Right cardiac atrium (tissue), 5 donors: ENCODE data around the gene TCP11. TPM values are rescaled to one million over a fixed set of nuclear protein-coding genes. Genes with fewer than 3 reads are reported as not detected.

Experiments
- ATAC-seq, 2 donors: fragments of 200-7000 bp; cut with Tn5 transposase; one replicate each; pipeline versions ENCODE4 v1.8.0 to v1.9.1; 2020; ENCODE audit warnings: moderate library complexity in 2 of 2, mild to moderate bottlenecking in 1 of 2
- DNase-seq, 3 donors: peaks; one replicate each; pipeline ENCODE4 v3.0.0-alpha.2; 2020
- H3K27ac ChIP-seq: one replicate; pipeline ENCODE4 v1.5.1; 2013; ENCODE audit warnings: mild to moderate bottlenecking, low read length, control low read depth, moderate library complexity
- H3K27me3 ChIP-seq: one replicate; pipeline ENCODE4 v1.6.1; 2013; ENCODE audit not compliant: control insufficient read depth, insufficient read depth
- H3K4me1 ChIP-seq: one replicate; pipeline ENCODE4 v1.6.1; 2013; ENCODE audit warnings: low read length; ENCODE audit not compliant: control insufficient read depth, insufficient read depth
- H3K4me3 ChIP-seq: one replicate; pipeline ENCODE4 v1.5.1; 2013; ENCODE audit warnings: low read length, control low read depth
- H3K9me3 ChIP-seq: one replicate; pipeline ENCODE4 v1.6.1; 2013; ENCODE audit warnings: low read length; ENCODE audit not compliant: control insufficient read depth
- WGBS: extraction: QIAGEN DNeasy Blood & Tissue Kit; methylation state at CpG from one replicate; pipeline ENCODE4 v1.1.7; 2013; 5-methylcytosine and 5-hydroxymethylcytosine counted together
- intact Hi-C, 4 donors: fragments of 100-400 bp; cut with DNase I; formaldehyde crosslinking; loops; one replicate each; pipeline versions ENCODE4 v1.11.0 to v1.14.0; 2022 to 2023
- polyA plus RNA-seq: library from polyadenylated mRNA; stranded (reverse); fragments of 200-250 nt; gene quantifications from one replicate; pipeline ENCODE4 v1.2.3, GENCODE V29; 2013
- total RNA-seq, 4 donors: library from RNA; stranded (reverse); fragmentation: NEBNext Ultra II Directional; extraction: Animal tissue kit (Norgen Biotek cat#: 25700); gene quantifications; one replicate each; pipeline ENCODE4 v1.2.1, GENCODE V29; 2021
- donor health status: healthy with polysubstance abuse.
- donor health status: DM: no; HTN: yes; CAD: no.
- donor health status: DM: no; HTN: no; CAD: no.
- donor health status: DM: no; HTN: yes; CAD: no; lungs with severe emphysema.
- donor health status: DM: yes; HTN: yes; CAD: no.

TCP11 gene
- total and polyA plus RNA-seq, 5 donors = 0.07 TPM; not detected in 4

DNA sequence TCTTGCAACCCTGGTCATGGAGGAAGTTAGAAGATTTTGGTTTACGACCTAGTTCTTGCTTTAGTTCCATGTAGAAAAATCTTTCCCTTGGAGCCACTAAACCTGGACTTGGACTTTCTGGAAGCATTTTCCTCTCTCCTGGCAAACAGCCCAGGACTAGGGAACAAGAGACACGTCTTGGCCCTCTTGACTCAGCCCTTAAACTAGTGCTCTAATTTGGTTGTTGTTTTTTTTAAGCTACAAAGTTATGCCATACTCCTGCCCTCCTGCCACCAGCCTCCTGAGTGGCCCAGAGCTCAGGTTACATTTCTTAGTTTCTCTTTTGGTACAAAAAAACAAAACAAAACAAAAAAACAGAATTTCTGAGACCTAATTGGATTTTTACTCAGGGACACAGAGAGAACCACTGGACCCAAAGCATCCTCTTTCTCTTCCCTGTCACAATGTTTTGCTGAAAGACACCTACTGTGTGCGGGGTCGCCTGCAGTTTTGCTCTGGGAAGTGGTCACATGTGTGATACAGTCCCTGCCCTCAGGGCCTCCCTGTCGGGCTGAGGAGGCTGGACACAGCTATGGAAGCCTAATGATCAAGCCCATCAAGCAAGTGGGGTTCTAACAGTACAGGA is 40.3 kb upstream of the TCP11 start:
- intact Hi-C loops = no loop called here
- WGBS = 54% methylated on average over 5 of the region's 5 CpGs

DNA sequence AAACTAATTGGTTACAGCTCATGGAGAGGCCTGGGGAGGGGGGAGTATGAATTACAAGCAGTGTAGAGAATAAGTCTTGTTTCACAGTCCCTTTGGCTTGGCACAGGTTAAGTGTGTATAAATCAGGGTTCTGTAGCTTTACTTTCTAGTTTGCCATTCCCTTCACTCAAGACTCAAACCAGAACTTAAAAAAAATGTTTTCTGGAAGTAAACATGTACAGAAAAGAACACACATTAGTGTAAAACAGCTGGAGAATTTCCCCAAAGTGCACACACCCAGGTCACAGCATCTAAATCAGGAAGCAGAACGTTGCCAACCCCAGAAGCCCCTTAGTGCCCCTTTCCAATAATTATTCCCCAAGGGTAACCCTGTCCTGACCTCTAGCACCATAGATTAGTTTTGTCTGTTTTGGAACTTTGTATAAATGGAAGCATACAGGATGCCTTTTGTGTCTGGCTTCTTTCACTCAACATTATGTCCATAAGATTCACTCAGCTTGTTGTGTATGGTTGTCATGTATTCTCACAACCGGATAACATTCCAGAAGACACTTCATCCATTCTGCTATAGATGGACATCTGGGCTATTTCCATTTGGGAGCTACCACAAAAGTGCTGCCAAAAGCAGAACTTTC is 38.9 kb upstream of the TCP11 start:
- ATAC-seq (no peak), DNase-seq (no peak)
- intact Hi-C loops = no loop called here
- Histone ChIP-seq H3K27ac (no peak overlapping the region), H3K4me1 (peaks cover 4% of the 10 kb centered on the region), H3K9me3 (no peaks in the 10 kb centered on the region), H3K27me3 (no peaks in the 10 kb centered on the region), H3K4me3 (no peak overlapping the region)
- 52% methylated on average over 2 of the region's 2 CpGs for WGBS

More for the DNA sequence above, 40.3 kb upstream of the TCP11 start:
- peak; percentile 45 to 56 for ATAC-seq
- Histone ChIP-seq H3K9me3 (no peaks in the 10 kb centered on the region), H3K27me3 (no peaks in the 10 kb centered on the region), H3K27ac (no peak overlapping the region), H3K4me3 (no peak overlapping the region), H3K4me1 (peaks cover 6% of the 10 kb centered on the region)
- DNase-seq = peak in 1 of 3 donors; percentile 38

DNA sequence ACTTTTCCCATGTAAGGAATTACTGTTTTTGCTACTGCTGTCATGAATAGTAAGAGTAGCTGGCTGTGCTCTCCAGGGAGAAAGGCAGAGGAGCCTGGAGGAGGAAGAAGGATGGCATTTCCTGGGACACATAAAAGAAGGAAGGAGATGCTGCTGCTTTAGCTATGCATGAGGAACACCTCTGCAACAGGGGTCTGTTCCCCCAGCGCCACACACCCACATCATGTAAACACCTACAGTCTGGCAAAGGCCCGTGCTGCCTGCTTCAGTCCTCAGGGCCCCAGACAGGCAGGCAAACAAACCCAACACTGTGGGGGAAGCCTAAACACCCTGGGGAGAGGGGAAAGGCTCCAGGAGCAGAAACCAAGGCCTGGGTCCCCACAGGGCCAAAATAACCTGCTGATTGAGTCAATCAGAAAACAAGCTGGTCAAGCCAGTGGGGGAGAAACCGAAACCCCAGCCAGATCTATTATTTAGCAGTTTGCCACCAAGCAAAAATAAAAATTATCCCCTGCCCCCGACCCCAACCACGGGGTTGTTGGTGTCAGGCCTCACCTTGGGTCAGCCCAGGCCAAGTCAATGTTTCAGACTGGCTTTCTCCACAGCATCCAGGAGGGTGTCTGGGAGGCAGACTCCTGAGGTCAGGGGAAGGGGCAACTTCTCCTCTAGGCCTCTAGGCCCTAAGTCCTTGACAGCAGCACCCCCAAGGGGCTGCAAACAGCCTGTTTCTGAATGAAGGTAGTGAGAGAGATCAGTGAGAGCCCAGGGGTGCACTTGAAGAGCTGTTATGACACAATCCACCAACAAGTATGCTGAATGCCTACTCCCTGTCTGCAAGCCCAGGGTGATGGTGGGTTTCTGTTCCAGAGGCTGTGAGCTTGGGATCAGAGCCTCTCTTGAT is 38.0 kb upstream of the TCP11 start:
- no peak overlapping the region for H3K4me3 ChIP-seq
- no peak overlapping the region for H3K27ac ChIP-seq
- intact Hi-C loops = no loop called here
- DNase-seq = no peak
- H3K4me1 ChIP-seq = peaks cover 4% of the 10 kb centered on the region
- 89% methylated on average over 5 of the region's 5 CpGs for WGBS
- no peak for ATAC-seq
- H3K9me3 ChIP-seq = no peaks in the 10 kb centered on the region
- H3K27me3 ChIP-seq = no peaks in the 10 kb centered on the region

DNA sequence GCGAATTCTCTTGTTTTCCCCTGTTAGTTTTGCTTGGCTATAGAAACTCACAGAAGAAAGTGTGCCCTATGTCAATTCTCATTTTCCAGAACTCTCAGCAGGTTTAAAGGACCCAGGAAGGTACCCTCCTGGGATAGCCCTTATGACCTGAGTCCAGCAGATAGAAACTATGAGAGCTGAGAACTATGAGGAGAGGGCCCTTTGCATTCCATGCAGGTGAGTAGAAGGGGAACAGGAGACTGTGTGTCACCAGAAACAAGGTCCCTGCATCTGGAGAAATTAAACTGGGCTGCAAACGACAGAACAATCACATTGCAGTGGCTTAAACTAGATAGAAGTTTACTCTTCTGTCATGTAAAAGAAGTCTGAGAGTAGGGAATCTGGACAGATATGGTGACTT is 36.9 kb upstream of the TCP11 start:
- H3K4me3 ChIP-seq = no peak overlapping the region
- no peaks in the 10 kb centered on the region for H3K9me3 ChIP-seq
- DNase-seq (no peak), ATAC-seq (no peak)
- peaks cover 4% of the 10 kb centered on the region for H3K4me1 ChIP-seq
- no peak overlapping the region for H3K27ac ChIP-seq
- 85% methylated on average over 2 of the region's 2 CpGs for WGBS
- no peaks in the 10 kb centered on the region for H3K27me3 ChIP-seq
- intact Hi-C loops = no loop called here

DNA sequence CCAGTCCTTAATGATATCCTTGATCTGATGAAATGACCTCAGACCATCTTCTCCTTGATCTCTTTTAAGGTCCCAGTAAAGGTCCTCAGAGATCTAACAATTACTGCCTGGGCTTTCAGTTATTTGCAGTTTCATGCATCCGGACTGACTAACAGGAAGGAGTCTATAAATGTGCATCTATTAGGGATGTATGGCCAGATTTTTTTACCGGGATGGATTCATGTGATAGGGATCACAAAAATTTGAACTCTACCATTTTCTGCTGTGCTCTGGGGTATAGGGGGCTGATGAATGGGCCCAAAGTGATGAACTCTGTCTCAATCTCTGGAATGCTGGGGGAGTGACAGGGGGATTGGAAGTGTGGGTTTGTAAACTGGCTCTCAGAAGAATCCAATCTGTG is 36.5 kb upstream of the TCP11 start:
- WGBS = 70% methylated on average over 2 of the region's 2 CpGs
- intact Hi-C loops = no loop called here
- no peak overlapping the region for H3K4me3 ChIP-seq
- H3K27me3 ChIP-seq = no peaks in the 10 kb centered on the region
- H3K9me3 ChIP-seq = no peaks in the 10 kb centered on the region
- DNase-seq = no peak
- no peak overlapping the region for H3K27ac ChIP-seq
- no peak for ATAC-seq
- peaks cover 4% of the 10 kb centered on the region for H3K4me1 ChIP-seq

DNA sequence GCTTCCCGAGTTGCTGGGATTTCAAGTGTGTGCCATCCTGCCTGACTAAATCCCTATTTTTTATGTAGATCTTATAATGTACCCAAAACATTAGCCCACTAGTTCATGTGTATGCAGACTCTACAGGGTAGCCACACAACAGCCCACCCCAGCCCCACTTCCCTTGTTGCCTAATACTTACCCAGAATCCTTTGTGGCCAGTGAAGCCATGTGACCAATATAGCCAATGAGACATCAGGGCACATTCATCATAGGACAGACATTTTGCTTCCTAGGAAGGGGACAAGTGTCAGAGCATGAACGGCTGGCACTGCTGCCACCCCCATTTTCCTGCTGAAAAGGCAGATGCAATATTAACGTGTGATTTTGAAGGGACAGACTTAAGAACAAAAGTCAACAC is 36.0 kb upstream of the TCP11 start:
- H3K9me3 ChIP-seq = no peaks in the 10 kb centered on the region
- no peak for DNase-seq
- H3K4me3 ChIP-seq = no peak overlapping the region
- 73% methylated on average over 3 of the region's 3 CpGs for WGBS
- intact Hi-C loops = no loop called here
- no peak overlapping the region for H3K27ac ChIP-seq
- H3K27me3 ChIP-seq = no peaks in the 10 kb centered on the region
- H3K4me1 ChIP-seq = peaks cover 3% of the 10 kb centered on the region
- ATAC-seq = no peak

DNA sequence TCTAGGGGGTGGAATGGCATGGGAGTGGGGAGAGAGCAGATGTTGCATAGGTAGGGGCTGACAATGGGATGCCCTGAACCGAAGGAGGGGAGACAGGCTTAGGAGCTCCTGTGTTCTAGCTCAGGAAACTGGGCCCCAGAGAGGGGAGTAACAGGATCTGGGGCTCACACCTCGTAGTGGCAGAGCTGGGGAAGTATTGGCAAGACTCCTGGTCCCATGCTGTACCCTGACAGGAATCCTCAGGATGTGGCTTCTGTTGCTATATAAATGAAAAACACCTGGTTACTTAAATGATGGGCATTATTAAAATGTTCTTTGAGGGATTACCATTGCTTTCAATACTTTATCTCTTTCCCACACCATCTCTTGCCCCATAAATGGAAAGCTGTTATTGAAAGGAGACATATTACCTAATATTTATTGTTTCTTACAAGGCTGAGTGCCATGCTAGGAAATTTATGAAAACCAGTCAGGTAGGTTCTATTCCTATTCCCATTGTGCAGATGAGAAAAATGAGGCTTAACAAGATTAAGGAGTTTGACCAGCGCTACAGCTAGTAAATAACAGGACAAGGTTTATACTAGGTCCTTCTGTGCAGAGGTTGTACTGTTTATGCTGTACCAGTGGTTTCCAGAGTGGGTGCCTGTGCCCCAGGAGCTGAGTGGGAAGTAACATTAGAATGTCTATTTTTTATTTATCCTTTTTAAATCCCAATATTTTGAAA is 35.3 kb upstream of the TCP11 start:
- intact Hi-C loops = no loop called here
- no peaks in the 10 kb centered on the region for H3K4me1 ChIP-seq

DNA sequence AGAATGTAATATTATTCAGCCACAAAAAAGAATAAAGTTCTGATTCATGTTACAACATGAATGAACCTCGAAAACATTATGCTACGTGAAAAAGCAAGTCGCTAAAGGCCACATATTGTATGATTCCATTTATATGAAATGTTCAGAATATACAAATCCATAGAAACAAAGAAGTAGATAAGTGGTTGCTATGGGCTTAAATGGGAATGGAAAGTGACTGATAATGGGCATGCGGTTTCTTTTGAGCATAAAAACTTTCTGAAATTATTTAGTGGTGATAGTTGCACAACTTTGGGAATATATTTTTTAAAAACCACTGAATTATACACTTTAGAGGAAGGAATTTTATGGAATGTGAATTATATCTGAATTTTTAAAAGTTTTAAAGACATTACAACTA is 33.4 kb upstream of the TCP11 start:
- H3K4me3 ChIP-seq = no peak overlapping the region
- H3K9me3 ChIP-seq = no peaks in the 10 kb centered on the region
- no peak overlapping the region for H3K27ac ChIP-seq
- intact Hi-C loops = no loop called here
- H3K4me1 ChIP-seq = no peaks in the 10 kb centered on the region
- no peak for DNase-seq
- no peaks in the 10 kb centered on the region for H3K27me3 ChIP-seq
- WGBS = 90% methylated on average over 4 of the region's 4 CpGs
- ATAC-seq = no peak

More for the DNA sequence above, 35.3 kb upstream of the TCP11 start:
- Histone ChIP-seq H3K4me3 (no peak overlapping the region), H3K27me3 (no peaks in the 10 kb centered on the region), H3K27ac (no peak overlapping the region), H3K9me3 (no peaks in the 10 kb centered on the region)
- 68% methylated on average over 3 of the region's 3 CpGs for WGBS
- no peak for ATAC-seq
- no peak for DNase-seq

DNA sequence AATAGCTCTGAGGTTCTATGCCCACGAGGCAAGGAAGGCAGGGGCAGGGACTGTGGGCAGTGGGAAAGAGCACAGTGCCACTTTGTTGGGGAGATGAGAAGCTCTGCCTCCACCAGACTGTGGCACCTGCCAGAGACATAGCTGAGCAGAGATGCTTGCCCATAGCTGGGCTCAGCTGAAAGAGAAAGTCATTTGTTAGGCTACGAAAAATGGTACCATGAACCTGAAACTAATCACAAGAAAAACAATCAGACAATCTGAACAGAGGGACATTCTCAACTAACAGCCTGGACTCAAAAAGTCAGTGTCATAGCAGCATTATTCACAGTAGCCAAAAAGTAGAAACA is 32.9 kb upstream of the TCP11 start:
- 68% methylated on average over 2 of the region's 2 CpGs for WGBS
- Histone ChIP-seq H3K4me3 (no peak overlapping the region), H3K4me1 (no peaks in the 10 kb centered on the region), H3K9me3 (no peaks in the 10 kb centered on the region), H3K27me3 (no peaks in the 10 kb centered on the region), H3K27ac (no peak overlapping the region)
- intact Hi-C loops = no loop called here
- DNase-seq (no peak), ATAC-seq (no peak)

DNA sequence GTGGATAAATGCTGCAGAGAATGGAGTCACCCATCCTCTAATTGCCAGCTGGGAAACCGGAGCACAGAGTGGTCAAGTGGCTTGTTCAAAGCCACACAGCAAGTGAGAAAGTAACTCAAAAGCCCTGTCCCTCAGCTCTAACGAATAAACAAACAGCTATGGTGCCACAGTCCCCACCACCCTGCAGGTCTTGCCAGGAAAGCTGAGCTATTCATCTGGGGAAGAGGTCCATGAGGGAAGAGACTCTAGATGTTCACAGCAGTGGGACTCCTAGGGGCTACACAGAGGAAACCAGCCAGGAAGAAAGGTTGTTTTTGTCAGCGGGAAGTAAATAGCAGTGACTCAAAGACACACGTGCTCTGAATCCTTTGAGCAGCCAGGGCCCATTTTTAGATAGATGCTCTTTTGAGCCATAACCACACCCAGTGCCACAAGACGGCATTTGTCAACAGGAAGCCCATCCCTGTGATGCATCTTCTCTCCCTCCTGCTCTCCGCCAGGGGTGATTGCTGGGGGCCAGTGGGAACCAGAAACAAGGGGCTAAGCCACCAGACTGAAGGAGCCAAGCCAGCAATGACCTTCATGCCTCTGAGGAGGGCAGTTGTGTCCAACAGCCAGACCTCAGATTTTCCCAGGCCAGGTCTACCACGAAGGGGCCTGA is 32.4 kb upstream of the TCP11 start:
- H3K9me3 ChIP-seq = no peaks in the 10 kb centered on the region
- ATAC-seq (no peak), DNase-seq (no peak)
- H3K27me3 ChIP-seq = no peaks in the 10 kb centered on the region
- 71% methylated on average over 7 of the region's 7 CpGs for WGBS
- H3K27ac ChIP-seq = no peak overlapping the region
- H3K4me1 ChIP-seq = peaks cover 4% of the 10 kb centered on the region
- no peak overlapping the region for H3K4me3 ChIP-seq
- intact Hi-C loops = no loop called here
